ENCODE results near the gene DIP2C.

Gene DIP2C

GRCh38 chr10:477620-478019 lies 211.8 kb downstream of the DIP2C start:
- DNase-seq (ENCODE audit: low read depth): no peak
- TF ChIP-seq CTCF (IDR thresholded peaks at IDR 0.05; ENCODE audit: low read length, missing control alignments): no peak
- H3K4me3 ChIP-seq (replicated peaks; ENCODE audit: low read depth, low read length): no peak overlapping the region

GRCh38 chr10:476455-476780 lies 213.1 kb downstream of the DIP2C start:
- no peak for TF ChIP-seq CTCF (IDR thresholded peaks at IDR 0.05; ENCODE audit: low read length, missing control alignments)
- no peak for DNase-seq (ENCODE audit: low read depth)
- no peak overlapping the region for H3K4me3 ChIP-seq (replicated peaks; ENCODE audit: low read depth, low read length)

GRCh38 chr10:475709-476454 lies 213.6 kb downstream of the DIP2C start:
- DNase-seq (ENCODE audit: low read depth): no peak
- TF ChIP-seq CTCF (IDR thresholded peaks at IDR 0.05; ENCODE audit: low read length, missing control alignments): no peak
- no peak overlapping the region for H3K4me3 ChIP-seq (replicated peaks; ENCODE audit: low read depth, low read length)

GRCh38 chr10:474946-475345 lies 214.5 kb downstream of the DIP2C start:
- no peak for TF ChIP-seq CTCF (IDR thresholded peaks at IDR 0.05; ENCODE audit: low read length, missing control alignments)
- no peak for DNase-seq (ENCODE audit: low read depth)

GRCh38 chr10:474406-474805 lies 215.1 kb downstream of the DIP2C start:
- no peak for TF ChIP-seq CTCF (IDR thresholded peaks at IDR 0.05; ENCODE audit: low read length, missing control alignments)
- H3K4me3 ChIP-seq (replicated peaks; ENCODE audit: low read depth, low read length): no peak overlapping the region

More at GRCh38 chr10:474946-475345, 214.5 kb downstream of the DIP2C start:
- no peak overlapping the region for H3K4me3 ChIP-seq (replicated peaks; ENCODE audit: low read depth, low read length)

GRCh38 chr10:472241-472910 lies 217.1 kb downstream of the DIP2C start:
- TF ChIP-seq CTCF (IDR thresholded peaks at IDR 0.05; ENCODE audit: low read length, missing control alignments): no peak
- H3K4me3 ChIP-seq (replicated peaks; ENCODE audit: low read depth, low read length): no peak overlapping the region
- DNase-seq (ENCODE audit: low read depth): no peak

More at GRCh38 chr10:474406-474805, 215.1 kb downstream of the DIP2C start:
- DNase-seq (ENCODE audit: low read depth): no peak

Measured in fibroblast of pulmonary artery (primary cell).